OCI-LY7 (cell line): ENCODE results near the gene SLC5A9.

Experiments used
- EZH2phosphoT487 ChIP-seq: fragments of 200-600 bp; sonication (generic); IDR thresholded peaks from 2 replicates; pipeline ENCODE4 v1.6.1; 2018; ENCODE audit warnings: low read depth, borderline replicate concordance, mild to moderate bottlenecking, mixed run types, antibody characterized with exemption, low read length, moderate library complexity, mixed read lengths
- TF ChIP-seq, protein P1 (sequence below): fragments of 200-600 bp; sonication (generic); conservative IDR thresholded peaks from 2 replicates; pipeline ENCODE4 v1.5.1; 2014; ENCODE audit warnings: mild to moderate bottlenecking, antibody characterized with exemption, low read length, moderate library complexity, mixed read lengths

DNA sequence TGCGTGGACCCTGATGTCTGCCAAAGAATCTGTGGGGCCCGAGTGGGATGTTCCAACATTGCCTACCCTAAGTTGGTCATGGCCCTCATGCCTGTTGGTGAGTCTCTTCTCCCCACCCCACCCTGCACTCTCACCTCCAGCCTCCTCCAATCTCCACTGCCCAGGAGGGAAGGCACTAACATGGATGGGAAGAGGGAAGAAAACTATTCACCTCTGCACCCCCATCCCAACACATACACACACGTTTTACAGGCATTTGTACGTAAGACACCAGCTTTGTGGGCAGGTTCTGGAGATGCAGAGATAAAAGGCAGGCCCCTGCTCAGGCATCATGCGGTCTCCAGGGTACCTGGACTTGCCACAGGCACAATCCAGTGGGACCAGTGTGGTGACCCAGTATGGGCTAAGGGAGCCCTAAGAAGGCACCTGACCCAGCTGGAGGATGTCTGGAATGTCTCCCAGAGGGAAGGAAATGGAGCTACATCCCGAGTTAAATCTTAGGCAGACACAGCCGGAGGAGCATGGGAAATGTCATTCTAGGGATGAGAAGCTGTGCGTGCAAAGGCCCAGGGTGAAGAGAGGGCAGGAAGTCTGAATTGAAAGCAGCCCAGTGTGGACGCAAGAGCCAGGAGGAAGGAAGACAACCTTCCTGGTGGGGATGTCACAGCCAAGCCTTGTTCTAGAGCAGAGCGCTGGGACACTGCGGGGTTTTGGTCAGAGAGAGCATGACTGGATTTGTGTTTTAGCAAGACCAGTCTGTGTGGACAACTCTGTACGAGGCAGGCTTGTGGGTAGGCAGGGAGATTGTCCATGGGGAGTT, 11.4 kb downstream of the SLC5A9 start:
- TF ChIP-seq, protein P1, sequence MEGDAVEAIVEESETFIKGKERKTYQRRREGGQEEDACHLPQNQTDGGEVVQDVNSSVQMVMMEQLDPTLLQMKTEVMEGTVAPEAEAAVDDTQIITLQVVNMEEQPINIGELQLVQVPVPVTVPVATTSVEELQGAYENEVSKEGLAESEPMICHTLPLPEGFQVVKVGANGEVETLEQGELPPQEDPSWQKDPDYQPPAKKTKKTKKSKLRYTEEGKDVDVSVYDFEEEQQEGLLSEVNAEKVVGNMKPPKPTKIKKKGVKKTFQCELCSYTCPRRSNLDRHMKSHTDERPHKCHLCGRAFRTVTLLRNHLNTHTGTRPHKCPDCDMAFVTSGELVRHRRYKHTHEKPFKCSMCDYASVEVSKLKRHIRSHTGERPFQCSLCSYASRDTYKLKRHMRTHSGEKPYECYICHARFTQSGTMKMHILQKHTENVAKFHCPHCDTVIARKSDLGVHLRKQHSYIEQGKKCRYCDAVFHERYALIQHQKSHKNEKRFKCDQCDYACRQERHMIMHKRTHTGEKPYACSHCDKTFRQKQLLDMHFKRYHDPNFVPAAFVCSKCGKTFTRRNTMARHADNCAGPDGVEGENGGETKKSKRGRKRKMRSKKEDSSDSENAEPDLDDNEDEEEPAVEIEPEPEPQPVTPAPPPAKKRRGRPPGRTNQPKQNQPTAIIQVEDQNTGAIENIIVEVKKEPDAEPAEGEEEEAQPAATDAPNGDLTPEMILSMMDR = no peak
- no peak for TF ChIP-seq EZH2phosphoT487
